ENCODE measurements around the gene GUCD1. TPM values are rescaled to one million over a fixed set of nuclear protein-coding genes. Genes with fewer than 3 reads are reported as not detected.
A peak's percentile ranks its signal among the peaks of the same experiment; 100 is the strongest.

The GUCD1 gene
- total and polyA plus RNA-seq, 2 of the 13 experiments (the other 11 are each of a cell fraction or from before 2014, with no cell fraction given): 128 to 245 TPM

DNA sequence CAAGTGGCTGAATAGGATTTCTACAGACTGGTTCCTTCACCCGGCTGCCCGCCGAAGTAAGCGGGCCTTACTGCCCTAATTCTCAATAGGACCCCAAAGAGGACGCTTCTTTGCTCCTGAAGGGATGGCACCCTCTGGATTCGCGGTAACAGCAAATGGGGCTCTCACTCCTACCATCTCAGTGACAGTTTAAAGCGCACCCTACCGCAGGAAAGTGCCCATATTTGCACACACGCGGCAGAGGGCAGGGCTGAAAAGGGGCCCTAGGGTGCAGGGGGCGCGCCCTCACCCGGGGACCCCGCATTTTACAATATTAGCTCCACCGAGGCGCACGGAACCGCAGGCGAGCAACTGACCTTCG, 60.8 kb downstream of the GUCD1 start (continued):
- TF ChIP-seq, protein P1, sequence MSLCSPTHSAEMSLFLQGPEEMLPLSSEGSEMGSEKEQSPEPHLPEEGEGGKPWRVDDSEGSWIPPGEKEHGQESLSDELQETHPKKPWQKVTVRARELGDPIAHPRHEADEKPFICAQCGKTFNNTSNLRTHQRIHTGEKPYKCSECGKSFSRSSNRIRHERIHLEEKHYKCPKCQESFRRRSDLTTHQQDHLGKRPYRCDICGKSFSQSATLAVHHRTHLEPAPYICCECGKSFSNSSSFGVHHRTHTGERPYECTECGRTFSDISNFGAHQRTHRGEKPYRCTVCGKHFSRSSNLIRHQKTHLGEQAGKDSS (CRISPR knock-in tag; IDR thresholded peaks at IDR 0.05; ENCODE audit: borderline replicate concordance, low read depth): no peak
- no peak for TF ChIP-seq RFX1 (IDR thresholded peaks at IDR 0.05)
- no peak for TF ChIP-seq KLF9 (CRISPR knock-in tag; IDR thresholded peaks at IDR 0.05; ENCODE audit: low read depth)
- TF ChIP-seq ZFYVE20 (CRISPR knock-in tag; IDR thresholded peaks at IDR 0.05; ENCODE audit: borderline replicate concordance, low read depth): no peak
- TF ChIP-seq ZNF792 (CRISPR knock-in tag; IDR thresholded peaks at IDR 0.05): 0 out of 2 replicates have a peak, but pooled peaks have one; percentile 33
- no peak for TF ChIP-seq GABPB1 (CRISPR knock-in tag; IDR thresholded peaks at IDR 0.05)
- peak; percentile 37; the same call in 1 of the 2 replicates for TF ChIP-seq ZMYM4 (CRISPR knock-in tag; IDR thresholded peaks at IDR 0.05)
- TF ChIP-seq ZNF556 (CRISPR knock-in tag; IDR thresholded peaks at IDR 0.05; ENCODE audit: borderline replicate concordance): no peak
- TF ChIP-seq SAP130 (CRISPR knock-in tag; IDR thresholded peaks at IDR 0.05; ENCODE audit: low read depth): peak; percentile 23; the same call in 1 of the 2 replicates
- 0 out of 2 replicates have a peak, but pooled peaks have one; percentile 56 for TF ChIP-seq ZSCAN31 (CRISPR knock-in tag; IDR thresholded peaks at IDR 0.05; ENCODE audit: low read depth)

DNA sequence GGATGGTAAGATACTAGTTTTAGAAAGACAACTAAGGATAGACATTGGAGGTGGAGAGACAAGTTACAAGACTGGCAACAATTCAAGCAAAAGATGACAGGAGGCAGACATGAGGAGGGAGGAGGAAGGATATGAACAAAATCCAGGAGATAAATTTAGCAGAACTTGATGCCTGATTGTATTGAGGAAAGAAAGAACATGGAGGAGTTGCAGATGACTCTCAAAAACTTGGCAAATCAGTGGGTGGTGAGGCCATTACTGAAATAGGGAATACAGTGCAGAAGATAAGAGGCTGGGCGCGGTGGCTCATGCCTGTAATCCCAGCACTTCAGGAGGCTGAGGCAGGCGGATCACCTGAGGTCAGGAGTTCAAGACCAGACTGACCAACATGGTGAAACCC, 62.5 kb downstream of the GUCD1 start:
- TF ChIP-seq RXRB (CRISPR knock-in tag; IDR thresholded peaks at IDR 0.05; ENCODE audit: borderline replicate concordance): no peak
- no peak for TF ChIP-seq MAF1 (CRISPR knock-in tag; IDR thresholded peaks at IDR 0.05; ENCODE audit: borderline replicate concordance)
- TF ChIP-seq ZFP36L2 (CRISPR knock-in tag; IDR thresholded peaks at IDR 0.05): no peak
- no peak for TF ChIP-seq WIZ (CRISPR knock-in tag; IDR thresholded peaks at IDR 0.05)
- TF ChIP-seq ZNF230 (CRISPR knock-in tag; IDR thresholded peaks at IDR 0.05): no peak
- no peak for TF ChIP-seq ZFP62 (CRISPR knock-in tag; IDR thresholded peaks at IDR 0.05)
- TF ChIP-seq, protein P2, sequence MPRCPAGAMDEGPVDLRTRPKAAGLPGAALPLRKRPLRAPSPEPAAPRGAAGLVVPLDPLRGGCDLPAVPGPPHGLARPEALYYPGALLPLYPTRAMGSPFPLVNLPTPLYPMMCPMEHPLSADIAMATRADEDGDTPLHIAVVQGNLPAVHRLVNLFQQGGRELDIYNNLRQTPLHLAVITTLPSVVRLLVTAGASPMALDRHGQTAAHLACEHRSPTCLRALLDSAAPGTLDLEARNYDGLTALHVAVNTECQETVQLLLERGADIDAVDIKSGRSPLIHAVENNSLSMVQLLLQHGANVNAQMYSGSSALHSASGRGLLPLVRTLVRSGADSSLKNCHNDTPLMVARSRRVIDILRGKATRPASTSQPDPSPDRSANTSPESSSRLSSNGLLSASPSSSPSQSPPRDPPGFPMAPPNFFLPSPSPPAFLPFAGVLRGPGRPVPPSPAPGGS (CRISPR knock-in tag; IDR thresholded peaks at IDR 0.05): no peak
- TF ChIP-seq, protein P3, sequence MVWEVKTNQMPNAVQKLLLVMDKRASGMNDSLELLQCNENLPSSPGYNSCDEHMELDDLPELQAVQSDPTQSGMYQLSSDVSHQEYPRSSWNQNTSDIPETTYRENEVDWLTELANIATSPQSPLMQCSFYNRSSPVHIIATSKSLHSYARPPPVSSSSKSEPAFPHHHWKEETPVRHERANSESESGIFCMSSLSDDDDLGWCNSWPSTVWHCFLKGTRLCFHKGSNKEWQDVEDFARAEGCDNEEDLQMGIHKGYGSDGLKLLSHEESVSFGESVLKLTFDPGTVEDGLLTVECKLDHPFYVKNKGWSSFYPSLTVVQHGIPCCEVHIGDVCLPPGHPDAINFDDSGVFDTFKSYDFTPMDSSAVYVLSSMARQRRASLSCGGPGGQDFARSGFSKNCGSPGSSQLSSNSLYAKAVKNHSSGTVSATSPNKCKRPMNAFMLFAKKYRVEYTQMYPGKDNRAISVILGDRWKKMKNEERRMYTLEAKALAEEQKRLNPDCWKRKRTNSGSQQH (CRISPR knock-in tag; IDR thresholded peaks at IDR 0.05; ENCODE audit: low read depth): no peak
- no peak for TF ChIP-seq ZFP36L1 (CRISPR knock-in tag; IDR thresholded peaks at IDR 0.05)
- TF ChIP-seq ATF3 (CRISPR knock-in tag; IDR thresholded peaks at IDR 0.05): no peak
- TF ChIP-seq, protein P4, sequence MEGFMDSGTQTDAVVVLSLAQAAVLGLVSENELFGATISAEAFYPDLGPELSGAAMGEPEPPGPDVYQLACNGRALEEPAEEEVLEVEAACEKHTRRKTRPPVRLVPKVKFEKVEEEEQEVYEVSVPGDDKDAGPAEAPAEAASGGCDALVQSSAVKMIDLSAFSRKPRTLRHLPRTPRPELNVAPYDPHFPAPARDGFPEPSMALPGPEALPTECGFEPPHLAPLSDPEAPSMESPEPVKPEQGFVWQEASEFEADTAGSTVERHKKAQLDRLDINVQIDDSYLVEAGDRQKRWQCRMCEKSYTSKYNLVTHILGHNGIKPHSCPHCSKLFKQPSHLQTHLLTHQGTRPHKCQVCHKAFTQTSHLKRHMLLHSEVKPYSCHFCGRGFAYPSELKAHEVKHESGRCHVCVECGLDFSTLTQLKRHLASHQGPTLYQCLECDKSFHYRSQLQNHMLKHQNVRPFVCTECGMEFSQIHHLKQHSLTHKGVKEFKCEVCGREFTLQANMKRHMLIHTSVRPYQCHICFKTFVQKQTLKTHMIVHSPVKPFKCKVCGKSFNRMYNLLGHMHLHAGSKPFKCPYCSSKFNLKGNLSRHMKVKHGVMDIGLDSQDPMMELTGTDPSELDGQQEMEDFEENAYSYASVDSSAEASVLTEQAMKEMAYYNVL (CRISPR knock-in tag; IDR thresholded peaks at IDR 0.05; ENCODE audit: borderline replicate concordance): no peak
- no peaks in the 10 kb centered on the region for H3K36me3 ChIP-seq (replicated peaks in 1 of 2; ENCODE audit: control insufficient read depth in 1 of 2, insufficient read depth in 2 of 2, low read length in 2 of 2)
- no peak overlapping the region for H2AFZ ChIP-seq (ENCODE audit: low read length)
- BruUV-seq (replicated peaks): no TSS peak
- no peak overlapping the region for H3K27ac ChIP-seq (ENCODE audit: extremely low read length, insufficient read depth, low read length)
- no peaks in the 10 kb centered on the region for H4K20me1 ChIP-seq (ENCODE audit: insufficient read depth, low read length)
- in situ Hi-C loops (cut with HindIII; ENCODE audit: extremely low pct_ligation_motif_present, low pct_unique_long_range_greater_than_20kb) (no loop called here), intact Hi-C loops (cut with micrococcal nuclease; ENCODE audit: unreplicated experiment) (no loop called here)
- H3K9ac ChIP-seq (ENCODE audit: insufficient read depth, low read depth, low read length): no peak overlapping the region
- POLR2A ChIA-PET: no interaction called here
- ATAC-seq (no peak), FAIRE-seq (no peak), DNase-seq (ENCODE audit: low spot score) (no peak)
- peaks cover 52% of the 10 kb centered on the region for H3K4me1 ChIP-seq (ENCODE audit: insufficient read depth, low read length)
- 85% methylated on average over 3 of the region's 3 CpGs for WGBS (ENCODE audit: low lambda C conversion rate)
- H3K4me2 ChIP-seq (ENCODE audit: low read depth, low read length): no peak overlapping the region
- H3K4me3 ChIP-seq (replicated peaks in 1 of 3; ENCODE audit: insufficient read depth in 1 of 3, low read depth in 2 of 3, low read length in 3 of 3): no peak overlapping the region
- CTCF ChIA-PET (ENCODE audit: low intra/inter-chr PET ratio, low total read pairs): no interaction called here
- H3K79me2 ChIP-seq (ENCODE audit: insufficient read depth, low read length): no peaks in the 10 kb centered on the region
- H3K9me3 ChIP-seq (ENCODE audit: low read length): no peaks in the 10 kb centered on the region
- no peaks in the 10 kb centered on the region for H3K27me3 ChIP-seq (ENCODE audit: control insufficient read depth in 1 of 2, insufficient read depth in 2 of 2, low read length in 2 of 2)
